CD4-positive, alpha-beta T cell treated with Interleukin-6 at 100 ng/mL for 8 hours (primary cell): ENCODE data around the gene PHF2.

ENCODE experiments used
- DNase-seq: peaks from one replicate; pipeline ENCODE4 v3.0.0-alpha.2; 2020; ENCODE audit warnings: mixed read lengths, low spot score

The PHF2 gene

DNA sequence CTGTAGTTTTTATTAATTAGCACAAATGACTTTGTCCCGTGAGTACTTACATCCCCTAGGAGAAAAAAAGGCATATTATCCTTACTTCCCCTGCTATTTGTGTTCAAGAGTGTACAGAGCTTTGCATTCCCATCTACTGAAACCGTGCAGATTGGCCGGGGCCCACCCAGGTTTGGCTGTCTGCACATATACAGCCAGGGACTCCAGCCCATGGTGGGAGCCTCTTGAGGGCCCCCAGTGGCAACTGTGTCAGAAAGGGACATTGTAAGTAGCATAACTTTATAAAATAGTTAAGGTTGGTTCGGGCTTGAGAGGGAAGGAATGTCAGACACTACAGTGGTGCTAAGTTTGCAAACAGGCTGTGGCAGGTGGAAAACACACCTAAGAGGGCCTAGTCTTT lies 24.7 kb downstream of the PHF2 start:
- DNase-seq: no peak

DNA sequence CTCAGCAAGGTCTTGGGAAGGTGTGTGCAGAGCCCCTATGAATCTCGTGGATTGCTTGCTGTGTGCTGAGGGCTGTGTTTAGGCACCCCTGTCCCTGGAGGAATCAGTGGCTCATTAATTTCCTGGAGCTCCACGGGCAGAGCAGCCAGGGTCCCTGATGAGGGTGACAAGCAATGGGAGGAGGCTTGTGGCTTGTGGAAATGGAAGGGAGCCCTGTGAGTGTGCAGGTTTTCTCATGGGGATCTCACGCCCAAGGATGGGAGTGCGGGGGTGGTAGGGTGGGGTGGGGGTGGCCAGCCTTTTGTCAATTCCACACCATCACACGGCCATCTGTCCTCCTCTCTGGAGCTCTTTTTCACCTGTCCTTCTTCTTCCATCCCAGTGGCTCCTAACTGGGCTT lies 25.3 kb downstream of the PHF2 start:
- no peak for DNase-seq

DNA sequence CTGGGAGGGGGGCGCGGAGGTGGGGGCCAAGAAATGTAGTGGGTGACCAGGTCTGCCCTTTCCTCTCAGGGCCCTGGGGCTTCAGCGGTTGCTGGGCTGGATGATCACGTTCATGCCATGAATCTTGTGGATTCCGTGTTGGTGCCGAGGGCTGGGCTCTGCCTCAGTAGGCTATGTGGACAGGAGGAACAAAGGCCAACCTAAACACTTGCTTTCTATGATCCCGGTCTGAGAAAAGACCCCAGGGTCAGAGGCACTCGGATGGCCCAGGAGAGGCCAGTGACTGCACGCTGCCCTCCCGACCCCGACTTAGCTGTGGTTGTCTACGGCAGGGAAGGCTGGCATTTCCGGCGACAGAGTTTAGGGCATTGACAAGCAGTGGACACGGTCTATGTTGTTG lies 26.6 kb downstream of the PHF2 start:
- DNase-seq: no peak

DNA sequence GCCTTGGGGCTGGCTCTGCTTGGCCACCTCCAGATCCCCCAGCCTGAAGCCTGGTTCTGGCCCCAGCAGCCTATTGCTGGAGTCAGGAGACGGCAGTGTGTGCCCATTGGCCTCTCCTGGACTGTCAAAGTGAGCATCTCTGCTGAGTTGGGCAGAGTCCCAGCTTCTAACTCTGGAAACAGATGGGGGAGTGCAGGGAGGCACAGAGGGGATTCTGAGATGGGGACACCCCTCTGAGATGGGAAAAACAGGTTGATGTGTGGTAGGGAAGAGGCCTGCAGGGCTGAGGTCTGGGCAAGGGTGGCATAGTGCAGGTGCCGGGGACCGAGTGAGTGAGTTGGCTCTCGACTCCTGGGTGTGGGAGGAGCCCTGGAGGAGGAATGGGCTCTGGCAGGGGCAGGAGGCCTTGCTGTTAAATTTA lies 27.5 kb downstream of the PHF2 start:
- DNase-seq: no peak

DNA sequence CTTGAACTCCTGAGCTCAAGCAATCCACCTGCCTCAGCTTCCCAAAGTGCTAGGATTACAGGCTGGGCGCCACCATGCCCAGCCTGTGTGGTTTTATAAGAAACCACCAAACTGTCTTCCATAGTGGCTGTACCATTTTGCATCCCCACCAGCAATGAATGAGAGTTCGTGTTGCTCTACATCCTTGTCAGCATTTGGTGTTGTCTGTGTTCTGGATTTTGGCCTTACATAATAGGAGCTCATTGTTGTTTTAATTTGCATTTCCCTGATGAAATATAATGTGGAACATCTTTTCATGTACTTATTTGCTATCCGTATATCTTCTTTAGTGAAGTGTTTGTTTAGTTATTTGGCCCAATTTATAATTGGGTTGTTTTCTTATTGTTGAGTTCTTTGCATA lies 29.8 kb downstream of the PHF2 start:
- no peak for DNase-seq

DNA sequence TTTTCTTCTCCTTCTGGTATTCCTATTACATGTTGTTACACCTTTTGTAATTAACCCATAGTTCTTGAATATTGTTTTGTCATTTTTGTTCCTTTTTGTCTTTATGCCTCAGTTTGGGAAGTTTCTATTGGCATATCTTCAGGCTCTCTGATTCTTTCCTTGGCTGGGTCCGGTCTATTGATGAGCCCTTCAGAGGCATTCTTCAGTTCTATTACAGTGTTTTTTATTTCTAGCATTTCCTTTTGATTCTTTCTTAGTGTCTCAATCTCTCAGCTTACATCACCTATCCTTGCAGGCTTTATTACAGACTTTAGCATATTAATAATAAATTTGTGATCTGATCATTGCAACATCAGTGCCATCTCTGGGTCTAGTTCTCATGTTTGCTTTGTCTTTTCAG lies 33.8 kb downstream of the PHF2 start:
- no peak for DNase-seq

DNA sequence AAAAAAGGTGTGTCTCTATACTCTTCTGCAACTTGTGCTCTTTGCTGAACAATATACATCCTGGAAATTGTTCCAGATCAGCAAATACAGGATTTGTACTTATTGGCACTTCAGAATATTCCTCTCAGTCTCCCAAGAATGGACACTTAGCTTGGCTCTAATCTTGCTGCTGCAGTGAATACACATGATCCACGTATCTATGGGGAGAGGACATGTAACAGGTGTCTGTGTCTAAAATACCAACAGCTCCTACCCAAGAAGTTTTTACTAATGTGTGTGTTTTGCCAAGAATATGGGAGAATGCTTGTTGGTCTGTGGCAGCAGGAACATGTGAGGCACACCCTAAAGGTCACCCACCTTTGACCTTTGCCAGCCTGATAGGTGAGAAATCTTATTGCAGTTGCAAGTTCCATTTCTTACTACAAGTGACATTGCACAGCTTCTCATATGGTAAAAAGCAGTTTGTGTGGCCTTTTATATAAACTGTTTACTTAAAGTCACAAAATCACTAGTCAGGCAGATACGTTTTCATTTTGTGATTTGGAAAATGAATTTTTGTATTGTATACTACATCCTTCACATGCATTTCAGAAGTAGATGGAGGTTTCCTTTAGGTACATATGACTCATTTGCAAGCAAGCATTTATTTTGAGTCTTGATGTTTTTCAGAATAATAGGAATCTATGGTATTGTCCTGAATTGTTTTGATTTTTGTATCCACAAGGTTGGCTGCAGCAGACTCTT lies 35.8 kb downstream of the PHF2 start:
- no peak for DNase-seq

DNA sequence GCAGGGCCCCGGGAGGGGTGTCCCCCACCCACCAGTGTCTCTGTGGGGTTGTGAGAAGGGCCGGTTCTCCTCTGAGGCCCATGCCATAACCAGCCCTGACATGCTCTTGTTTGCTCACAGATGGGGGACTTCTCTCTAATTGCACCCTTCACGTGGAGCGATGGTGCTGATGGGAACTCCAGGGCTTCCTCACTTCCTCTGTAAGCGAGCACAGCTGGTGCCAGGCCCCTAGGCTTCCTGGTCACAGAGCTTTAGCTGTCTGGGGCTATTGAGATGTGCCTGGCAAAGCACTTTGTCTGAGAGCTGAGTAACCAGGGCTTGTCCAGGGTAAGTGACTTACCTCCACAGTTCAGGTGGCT lies 36.4 kb downstream of the PHF2 start:
- DNase-seq: no peak

DNA sequence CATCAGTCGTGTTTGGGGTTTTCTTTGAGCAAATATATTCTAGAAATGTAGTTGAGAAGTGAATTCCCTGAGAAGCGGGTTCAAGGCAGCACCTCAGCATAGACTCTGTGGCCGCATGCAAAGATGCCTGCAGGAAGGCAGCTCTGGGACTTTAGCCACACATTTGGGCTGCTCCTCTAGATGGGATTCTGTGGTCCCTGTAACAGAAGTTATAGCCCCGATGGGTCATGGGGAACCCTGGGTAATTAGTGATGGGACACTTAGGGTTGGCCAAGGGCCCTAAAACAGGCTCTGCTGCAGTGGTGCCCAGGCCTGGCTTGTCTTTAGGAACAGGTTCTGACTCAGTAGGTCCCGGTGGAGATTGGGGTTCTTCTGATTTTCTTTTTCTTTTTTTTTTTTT lies 36.8 kb downstream of the PHF2 start:
- DNase-seq: no peak

DNA sequence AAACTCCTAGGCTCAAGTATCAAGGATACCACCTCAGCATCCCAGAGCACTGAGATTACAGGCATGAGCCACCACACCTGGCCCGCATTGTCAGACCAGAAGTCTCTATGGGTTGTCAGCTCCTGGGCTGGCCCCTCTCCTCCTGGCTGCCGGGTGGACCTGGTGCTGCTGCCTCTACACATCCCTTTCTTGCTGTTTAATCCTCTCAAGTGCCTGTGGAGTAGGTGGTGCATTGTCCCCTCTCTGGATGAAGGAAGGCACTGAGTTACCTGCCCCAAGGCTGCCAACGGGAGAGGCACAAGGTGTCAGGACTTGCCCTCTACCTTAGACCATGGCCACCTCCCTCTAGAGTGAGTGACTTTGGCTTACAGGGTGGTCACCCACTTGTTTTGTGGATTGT lies 37.4 kb downstream of the PHF2 start:
- no peak for DNase-seq

DNA sequence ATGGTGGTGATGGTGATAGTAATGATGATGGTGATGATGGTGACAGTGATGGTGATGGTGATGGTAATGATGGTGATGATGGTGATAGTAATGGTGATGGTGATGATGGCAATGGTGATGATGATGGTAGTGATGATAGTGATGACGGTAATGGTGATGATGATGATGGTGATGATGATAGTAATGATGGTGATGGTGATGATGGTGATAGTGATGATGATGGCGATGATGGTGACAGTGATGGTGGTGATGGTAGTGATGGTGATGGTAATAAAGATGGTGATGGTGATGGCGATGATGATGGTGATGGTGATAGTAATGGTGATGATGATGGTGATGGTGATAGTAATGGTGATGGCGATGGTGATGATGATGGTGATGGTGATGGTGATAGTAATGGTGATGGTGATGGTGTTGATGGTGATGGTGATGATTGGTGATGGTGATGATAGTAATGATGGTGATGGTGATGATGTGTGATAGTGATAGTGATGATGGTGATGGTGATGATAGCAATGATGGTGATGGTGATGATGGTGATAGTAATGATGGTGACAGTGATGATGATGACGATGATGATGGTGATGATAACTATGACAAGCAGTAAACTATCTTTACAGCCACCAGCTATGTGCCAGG lies 38.6 kb downstream of the PHF2 start:
- no peak for DNase-seq

DNA sequence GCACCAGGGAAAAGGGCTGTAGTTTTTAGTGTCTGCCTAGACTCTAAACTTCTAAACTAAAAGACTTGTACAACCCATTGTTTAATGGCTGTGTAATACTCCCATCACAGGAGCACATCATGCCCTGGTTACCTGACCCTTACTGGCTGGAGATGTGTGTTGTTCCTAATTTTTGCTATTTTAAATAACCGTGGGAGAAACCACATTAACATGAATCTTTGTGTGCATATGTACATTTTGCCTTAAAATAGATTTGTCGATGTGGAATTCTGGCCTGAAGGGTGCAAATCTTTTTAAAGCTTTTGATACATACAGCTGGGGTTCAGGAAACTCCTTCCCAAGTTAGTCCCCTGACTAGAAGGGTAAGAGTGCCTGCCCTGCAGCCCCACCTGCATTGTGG lies 39.7 kb downstream of the PHF2 start:
- DNase-seq: no peak

DNA sequence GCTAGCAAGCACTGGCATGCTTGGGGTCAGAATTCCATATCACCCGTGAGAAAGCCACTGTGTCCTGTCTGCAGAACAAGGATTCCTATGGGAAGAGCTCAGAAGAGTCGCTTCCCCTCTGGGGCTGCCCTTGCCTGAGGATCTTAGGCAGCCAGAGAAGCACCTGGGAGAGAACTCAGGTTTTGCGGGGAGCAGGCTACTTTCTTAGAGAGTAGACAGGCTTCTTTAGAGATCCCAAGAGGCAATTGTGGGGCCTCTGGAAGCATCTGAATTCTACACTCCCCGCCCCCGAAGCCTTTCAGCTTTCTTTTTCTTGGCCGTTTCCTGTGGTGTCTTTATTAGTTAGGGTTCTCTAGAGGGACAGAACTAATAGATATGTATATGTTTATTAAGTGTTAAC lies 40.9 kb downstream of the PHF2 start:
- DNase-seq: no peak

DNA sequence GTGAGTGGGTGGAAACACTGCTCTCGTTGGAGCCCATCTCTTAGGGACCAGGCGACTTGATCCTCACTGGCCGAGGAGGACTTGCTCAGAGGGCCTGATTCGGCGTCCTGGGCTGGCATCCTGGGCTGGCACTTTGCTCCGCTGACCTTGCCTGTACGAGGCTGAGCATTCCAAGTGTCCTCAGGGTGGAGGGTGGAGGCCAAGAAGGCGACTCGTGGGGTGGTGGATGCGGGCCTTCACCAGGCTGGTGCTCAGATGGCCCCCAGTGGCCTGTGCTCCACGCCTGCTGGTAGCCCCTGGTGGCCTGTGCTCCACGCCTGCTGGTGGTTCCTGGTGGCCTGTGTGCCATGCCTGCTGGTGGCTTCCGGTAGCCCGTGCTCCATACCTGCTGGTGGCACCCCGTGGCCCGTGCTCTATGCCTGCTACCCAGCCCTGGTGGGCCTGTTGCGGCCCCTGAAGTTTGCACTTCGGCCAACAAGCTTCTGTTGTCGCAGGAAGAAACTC lies 42.9 kb downstream of the PHF2 start:
- DNase-seq: no peak

DNA sequence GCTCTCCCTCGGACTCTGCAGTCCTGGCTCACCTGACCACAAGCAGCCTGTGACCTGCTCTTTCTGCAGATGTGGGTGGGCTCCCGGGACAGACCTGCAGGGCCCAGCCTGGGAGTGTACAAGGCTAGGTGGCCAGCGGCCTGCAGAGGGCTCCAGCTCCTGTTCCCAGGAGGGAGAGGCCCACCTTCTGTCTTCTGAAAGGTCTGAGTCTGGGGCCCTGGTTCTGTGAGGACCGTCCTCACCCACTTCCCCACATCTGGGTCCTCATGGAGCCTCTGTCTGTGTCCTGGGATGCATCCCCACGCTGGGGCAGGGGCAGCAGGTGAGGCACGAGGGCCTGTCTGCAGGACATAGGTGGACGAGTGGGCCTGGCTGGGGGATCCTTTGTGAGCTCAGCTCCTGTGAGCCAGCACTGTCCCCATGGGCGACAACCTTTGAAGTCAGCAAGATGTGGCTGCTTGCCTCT lies 43.7 kb downstream of the PHF2 start:
- DNase-seq: no peak

DNA sequence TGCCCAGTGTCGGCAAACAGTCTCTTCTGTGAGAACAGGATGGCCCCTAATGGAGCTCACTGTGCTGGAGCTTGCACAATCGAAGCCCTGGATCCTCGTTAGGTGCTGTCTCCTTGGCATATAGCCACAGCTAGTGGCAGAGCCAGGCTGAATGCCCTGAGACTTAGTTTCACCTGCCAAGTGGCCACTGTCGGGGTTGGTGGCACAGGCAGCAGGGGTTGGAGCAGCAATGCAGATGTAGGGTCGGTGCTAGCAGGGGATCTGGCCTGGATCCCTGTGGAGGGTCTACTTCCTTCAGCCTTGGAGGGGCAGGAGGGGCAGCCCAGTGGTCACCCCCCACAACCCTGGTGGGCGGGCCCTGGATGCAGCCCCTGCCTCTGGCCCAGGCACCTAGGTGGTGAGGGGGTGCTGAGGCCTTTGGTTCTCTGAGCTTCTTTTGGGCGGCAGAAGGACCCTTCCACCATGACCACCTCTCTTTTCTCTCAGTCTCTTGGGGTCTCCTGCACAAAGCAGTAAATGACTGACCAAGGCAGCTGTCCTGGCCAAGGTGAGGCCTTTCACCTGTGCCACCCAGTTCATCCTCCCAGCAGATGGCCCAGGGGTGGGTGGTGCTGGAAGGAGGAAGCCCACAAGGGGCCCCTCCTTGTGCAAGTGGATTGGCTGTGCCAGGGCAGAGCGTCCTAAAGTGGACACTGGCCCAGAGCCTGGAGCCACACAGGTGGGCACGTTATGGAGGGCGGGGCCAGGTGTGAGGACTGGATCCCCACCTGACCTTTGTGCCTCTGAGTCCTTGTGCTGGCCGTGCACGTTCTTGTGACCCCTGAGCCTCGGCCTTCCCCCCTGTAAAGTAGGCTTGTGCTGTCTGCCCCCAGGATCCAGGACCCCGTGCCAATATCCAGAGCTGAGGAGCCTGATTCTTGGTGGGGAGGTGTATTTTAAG lies 44.8 kb downstream of the PHF2 start:
- no peak for DNase-seq

DNA sequence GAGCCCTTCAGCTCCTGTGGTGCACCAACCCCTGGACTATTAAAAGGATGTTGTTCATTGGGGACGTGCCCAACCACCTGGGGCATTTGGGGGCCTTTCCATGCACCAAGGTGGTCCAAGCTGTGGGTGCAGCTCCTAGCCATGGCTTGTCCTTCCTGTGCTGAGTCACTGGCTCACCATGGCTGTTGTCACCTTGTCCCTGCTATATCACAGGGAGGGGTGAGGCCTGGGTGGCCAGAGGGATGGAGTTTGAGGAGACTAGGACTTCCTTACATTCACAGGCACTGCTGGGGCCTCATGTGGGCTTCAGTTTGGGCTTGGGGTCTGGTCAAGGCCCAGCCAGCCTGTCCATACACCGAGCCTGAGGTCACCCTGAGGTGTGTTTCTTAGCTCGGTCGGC lies 45.5 kb downstream of the PHF2 start:
- DNase-seq: no peak

DNA sequence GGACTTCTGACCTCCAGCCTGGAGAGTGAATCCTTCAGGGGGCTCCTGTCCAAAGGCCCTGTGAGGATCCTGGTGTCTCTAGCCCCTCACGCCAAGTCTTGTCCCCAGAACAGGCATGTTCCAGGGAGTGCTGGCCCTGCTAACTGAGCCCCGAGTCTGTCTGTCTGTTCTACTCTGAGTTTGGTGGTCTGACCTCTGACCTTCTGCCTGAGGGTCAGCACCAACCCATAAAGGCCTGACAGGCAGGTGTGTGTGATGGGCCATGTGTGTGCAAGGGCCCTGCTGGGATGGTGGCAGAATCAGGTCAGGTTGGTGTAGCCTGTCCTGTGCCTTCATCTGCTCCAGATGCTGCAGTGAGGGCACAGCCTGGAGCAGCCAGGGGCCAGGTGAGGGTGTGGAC lies 46.3 kb downstream of the PHF2 start:
- no peak for DNase-seq

DNA sequence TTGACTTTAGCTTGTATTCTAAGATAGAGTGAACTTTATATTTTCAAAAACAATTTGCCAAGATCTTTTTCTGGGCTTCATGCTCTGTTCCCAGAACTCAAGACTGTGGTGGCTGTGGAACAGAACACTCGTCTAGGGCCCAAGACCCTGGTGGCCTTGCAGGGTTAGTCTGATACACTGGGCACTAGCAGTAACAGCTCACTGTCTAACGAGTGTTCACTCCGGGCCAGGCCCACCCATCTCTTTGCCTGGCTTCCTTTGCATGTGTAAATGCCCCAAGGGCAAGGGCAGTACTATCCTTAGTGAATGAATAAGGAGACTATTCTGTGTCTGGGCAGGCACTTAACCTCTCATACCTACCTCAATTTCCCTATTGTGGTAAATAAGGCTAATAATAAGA lies 47.4 kb downstream of the PHF2 start:
- no peak for DNase-seq

DNA sequence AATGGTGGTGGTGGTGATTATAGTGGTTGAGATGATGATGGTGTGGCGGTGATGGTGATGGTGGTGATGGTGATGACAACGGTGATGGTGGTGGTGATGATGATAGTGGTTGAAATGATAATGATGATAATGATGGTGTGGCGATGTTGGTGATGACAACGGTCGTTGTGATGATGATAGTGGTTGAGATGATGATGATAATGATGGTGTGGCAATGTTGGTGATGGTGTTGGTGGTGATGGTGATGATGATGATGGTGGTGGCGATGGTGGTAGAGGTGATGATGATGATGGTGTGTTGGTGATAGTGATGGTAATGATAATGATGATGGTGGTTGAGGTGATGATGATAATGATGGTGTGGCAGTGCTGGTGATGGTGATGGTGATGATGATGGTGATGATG lies 48.0 kb downstream of the PHF2 start:
- no peak for DNase-seq

DNA sequence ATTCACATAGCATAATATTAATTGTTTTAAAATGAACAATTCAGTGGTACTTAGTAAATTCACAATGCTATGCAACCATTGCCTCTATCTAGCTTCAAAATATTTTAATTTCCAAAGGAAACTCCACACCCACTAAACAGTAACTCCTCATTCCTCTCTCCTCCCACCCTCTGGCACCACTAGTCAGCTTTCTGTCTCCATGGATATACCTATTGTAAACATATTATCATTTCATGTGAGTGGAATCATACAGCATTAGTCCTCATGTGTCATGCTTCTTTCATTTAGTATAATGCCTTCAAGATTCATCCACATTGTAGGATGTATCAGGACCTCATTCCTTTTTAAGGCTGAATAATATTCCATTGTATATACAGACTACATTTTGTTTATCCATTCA lies 48.6 kb downstream of the PHF2 start:
- DNase-seq: no peak

DNA sequence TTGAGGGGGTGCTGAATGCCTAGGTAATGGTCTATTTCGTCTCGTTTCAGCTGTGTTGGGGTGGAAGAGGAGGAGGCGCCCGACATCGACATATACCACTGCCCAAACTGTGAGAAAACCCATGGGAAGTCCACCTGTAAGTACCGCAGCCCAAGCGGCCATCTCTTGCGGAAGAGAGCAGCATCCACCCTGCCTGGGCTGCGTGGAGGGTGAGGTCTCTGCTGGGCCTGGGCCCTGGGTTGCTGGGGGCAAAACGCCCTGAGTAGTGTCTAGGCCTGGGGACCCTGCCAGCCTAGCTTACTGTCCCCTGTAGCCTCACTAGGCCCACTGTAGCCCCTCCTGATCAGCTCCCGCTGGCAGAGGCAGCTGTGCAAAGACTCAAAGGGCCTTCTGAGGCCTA lies 53.5 kb downstream of the PHF2 start:
- no peak for DNase-seq
